ENCODE results near the gene GRIK1.

The GRIK1 gene

DNA sequence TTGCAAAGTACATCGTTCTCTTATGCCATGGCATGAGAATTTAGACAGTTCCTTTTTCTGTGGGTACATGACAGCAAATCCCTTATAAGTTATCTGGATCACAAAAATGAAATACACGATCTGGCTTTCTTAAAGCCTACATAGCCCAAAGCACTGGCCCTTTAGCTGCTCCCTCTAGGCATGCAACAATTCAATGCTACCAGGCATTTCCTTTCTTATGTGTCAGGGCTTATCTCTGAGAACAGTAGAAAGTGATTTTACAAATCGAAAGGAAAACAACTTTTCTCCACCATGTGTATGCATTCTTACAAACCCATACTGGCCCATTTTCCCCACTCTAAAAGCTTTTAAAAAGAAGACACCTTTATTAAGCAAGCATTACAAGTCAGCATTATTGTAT is 139.7 kb downstream of the GRIK1 start:
- no peak overlapping the region for H3K4me3 ChIP-seq (replicated peaks; ENCODE audit: low read depth, low read length)
- no peaks in the 10 kb centered on the region for H3K36me3 ChIP-seq (ENCODE audit: control insufficient read depth, insufficient read depth, low read length)
- TF ChIP-seq, protein P1, sequence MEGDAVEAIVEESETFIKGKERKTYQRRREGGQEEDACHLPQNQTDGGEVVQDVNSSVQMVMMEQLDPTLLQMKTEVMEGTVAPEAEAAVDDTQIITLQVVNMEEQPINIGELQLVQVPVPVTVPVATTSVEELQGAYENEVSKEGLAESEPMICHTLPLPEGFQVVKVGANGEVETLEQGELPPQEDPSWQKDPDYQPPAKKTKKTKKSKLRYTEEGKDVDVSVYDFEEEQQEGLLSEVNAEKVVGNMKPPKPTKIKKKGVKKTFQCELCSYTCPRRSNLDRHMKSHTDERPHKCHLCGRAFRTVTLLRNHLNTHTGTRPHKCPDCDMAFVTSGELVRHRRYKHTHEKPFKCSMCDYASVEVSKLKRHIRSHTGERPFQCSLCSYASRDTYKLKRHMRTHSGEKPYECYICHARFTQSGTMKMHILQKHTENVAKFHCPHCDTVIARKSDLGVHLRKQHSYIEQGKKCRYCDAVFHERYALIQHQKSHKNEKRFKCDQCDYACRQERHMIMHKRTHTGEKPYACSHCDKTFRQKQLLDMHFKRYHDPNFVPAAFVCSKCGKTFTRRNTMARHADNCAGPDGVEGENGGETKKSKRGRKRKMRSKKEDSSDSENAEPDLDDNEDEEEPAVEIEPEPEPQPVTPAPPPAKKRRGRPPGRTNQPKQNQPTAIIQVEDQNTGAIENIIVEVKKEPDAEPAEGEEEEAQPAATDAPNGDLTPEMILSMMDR (IDR thresholded peaks at IDR 0.05; ENCODE audit: insufficient read depth, low read length, poor library complexity, severe bottlenecking), result no peak
- DNase-seq (ENCODE audit: extremely low read depth, insufficient read length), result no peak
- no peaks in the 10 kb centered on the region for H3K27me3 ChIP-seq (replicated peaks; ENCODE audit: control insufficient read depth, insufficient read depth, low read length)

GRCh38 chr21:29798840-29799239 is 141.0 kb downstream of the GRIK1 start:
- no peak for DNase-seq (ENCODE audit: extremely low read depth, insufficient read length)
- H3K36me3 ChIP-seq (ENCODE audit: control insufficient read depth, insufficient read depth, low read length), result no peaks in the 10 kb centered on the region
- TF ChIP-seq, protein P1 (IDR thresholded peaks at IDR 0.05; ENCODE audit: insufficient read depth, low read length, poor library complexity, severe bottlenecking), result no peak
- H3K4me3 ChIP-seq (replicated peaks; ENCODE audit: low read depth, low read length), result no peak overlapping the region
- no peaks in the 10 kb centered on the region for H3K27me3 ChIP-seq (replicated peaks; ENCODE audit: control insufficient read depth, insufficient read depth, low read length)

DNA sequence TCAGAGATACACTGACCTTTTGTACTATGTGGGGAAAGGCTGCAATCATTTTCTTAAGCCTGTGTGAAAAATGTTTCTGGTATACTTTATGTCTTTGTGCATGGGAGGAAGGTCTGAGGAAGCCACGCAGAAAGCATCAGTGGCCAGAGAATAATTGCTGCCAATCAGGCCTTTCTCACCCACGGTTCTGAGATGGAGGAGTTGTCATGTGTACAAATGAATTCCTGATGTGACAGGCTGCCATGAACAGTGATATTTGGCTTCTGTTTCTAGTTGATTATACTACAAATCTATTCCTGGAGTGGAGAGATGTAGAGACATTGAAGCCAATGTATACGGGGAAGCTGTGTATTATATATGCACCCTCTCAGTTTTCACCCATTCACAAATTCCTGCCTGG is 142.6 kb downstream of the GRIK1 start:
- Histone ChIP-seq H3K4me3 (replicated peaks; ENCODE audit: low read depth, low read length) (no peak overlapping the region), H3K36me3 (ENCODE audit: control insufficient read depth, insufficient read depth, low read length) (no peaks in the 10 kb centered on the region), H3K27me3 (replicated peaks; ENCODE audit: control insufficient read depth, insufficient read depth, low read length) (no peaks in the 10 kb centered on the region)
- DNase-seq (ENCODE audit: extremely low read depth, insufficient read length), result no peak
- TF ChIP-seq, protein P1 (IDR thresholded peaks at IDR 0.05; ENCODE audit: insufficient read depth, low read length, poor library complexity, severe bottlenecking), result no peak

DNA sequence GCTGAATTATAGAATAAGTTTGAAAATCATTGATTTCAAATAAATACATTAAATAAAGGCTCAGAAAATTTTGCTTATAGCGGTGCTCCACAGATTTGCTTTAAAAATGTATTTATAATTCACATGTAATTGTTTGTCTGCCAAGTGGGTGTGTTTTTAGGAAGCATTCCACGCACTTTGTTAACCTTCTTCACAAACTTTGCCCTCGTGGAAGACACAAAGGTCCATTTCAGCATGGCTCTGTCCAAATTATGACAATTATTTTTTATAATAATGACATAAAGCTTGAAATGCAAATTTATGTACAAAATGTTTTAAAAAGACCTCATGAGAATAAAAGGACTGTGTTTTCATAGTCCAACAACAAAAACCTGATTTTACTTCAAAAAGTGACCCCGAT is 146.1 kb downstream of the GRIK1 start:
- TF ChIP-seq, protein P1 (IDR thresholded peaks at IDR 0.05; ENCODE audit: insufficient read depth, low read length, poor library complexity, severe bottlenecking), result no peak
- DNase-seq (ENCODE audit: extremely low read depth, insufficient read length), result no peak
- H3K27me3 ChIP-seq (replicated peaks; ENCODE audit: control insufficient read depth, insufficient read depth, low read length), result no peaks in the 10 kb centered on the region
- H3K4me3 ChIP-seq (replicated peaks; ENCODE audit: low read depth, low read length), result no peak overlapping the region
- no peaks in the 10 kb centered on the region for H3K36me3 ChIP-seq (ENCODE audit: control insufficient read depth, insufficient read depth, low read length)

GRCh38 chr21:29789393-29789792 is 150.4 kb downstream of the GRIK1 start:
- TF ChIP-seq, protein P1 (IDR thresholded peaks at IDR 0.05; ENCODE audit: insufficient read depth, low read length, poor library complexity, severe bottlenecking), result no peak
- Histone ChIP-seq H3K27me3 (replicated peaks; ENCODE audit: control insufficient read depth, insufficient read depth, low read length) (no peaks in the 10 kb centered on the region), H3K4me3 (replicated peaks; ENCODE audit: low read depth, low read length) (no peak overlapping the region), H3K36me3 (ENCODE audit: control insufficient read depth, insufficient read depth, low read length) (no peaks in the 10 kb centered on the region)
- no peak for DNase-seq (ENCODE audit: extremely low read depth, insufficient read length)

GRCh38 chr21:29788752-29789151 is 151.0 kb downstream of the GRIK1 start:
- Histone ChIP-seq H3K36me3 (ENCODE audit: control insufficient read depth, insufficient read depth, low read length) (no peaks in the 10 kb centered on the region), H3K4me3 (replicated peaks; ENCODE audit: low read depth, low read length) (no peak overlapping the region), H3K27me3 (replicated peaks; ENCODE audit: control insufficient read depth, insufficient read depth, low read length) (no peaks in the 10 kb centered on the region)
- TF ChIP-seq, protein P1 (IDR thresholded peaks at IDR 0.05; ENCODE audit: insufficient read depth, low read length, poor library complexity, severe bottlenecking), result no peak
- DNase-seq (ENCODE audit: extremely low read depth, insufficient read length), result no peak
